H1 (cell line): ENCODE results near the gene TERB2. TPM values are rescaled to one million over a fixed set of nuclear protein-coding genes. Genes with fewer than 3 reads are reported as not detected.

Experiments
- CTCF ChIA-PET: fragments of 300-600 bp; sonication (Branson Sonifier 250); formaldehyde crosslinking; loops from one replicate; lab custom pipeline; 2021; ENCODE audit not compliant: partially characterized antibody; lab: Charles Lee
- POLR2A ChIA-PET: fragments of 300-600 bp; sonication (Branson Sonifier 250); formaldehyde crosslinking; loops from one replicate; lab custom pipeline; 2021; ENCODE audit warnings: inconsistent platforms; ENCODE audit not compliant: partially characterized antibody; lab: Charles Lee
- DNase-seq, 2 experiments: peaks; one replicate each; pipeline versions ENCODE4 v3.0.0 to v3.0.0-alpha.2; 2010 to 2022; ENCODE audit warnings: low spot score in 2 of 2, low read depth in 1 of 2, mixed read lengths in 1 of 2
- FAIRE-seq: peaks from 2 replicates; lab custom pipeline; 2011; peaks lifted over from hg19 to GRCh38; lab: Jason Lieb, UNC
- H2AFZ ChIP-seq: 2 replicates; pipeline ENCODE4 v1.8.1; 2012; ENCODE audit warnings: low read length, inconsistent platforms
- H2AK5ac ChIP-seq: 2 replicates; pipeline ENCODE4 v1.6.1; 2013; ENCODE audit warnings: low read depth, low read length
- H2BK120ac ChIP-seq: replicated peaks from 2 replicates; pipeline ENCODE3; 2013; ENCODE audit warnings: low read depth, low read length, inconsistent platforms
- H2BK12ac ChIP-seq: 2 replicates; pipeline ENCODE4 v1.6.1; 2013; ENCODE audit warnings: low read depth, low read length
- H2BK15ac ChIP-seq: 2 replicates; pipeline ENCODE4 v1.6.1; 2013; ENCODE audit warnings: low read length
- H2BK20ac ChIP-seq: 2 replicates; pipeline ENCODE4 v1.6.1; 2013; ENCODE audit warnings: low read length
- H2BK5ac ChIP-seq: 2 replicates; pipeline ENCODE4 v1.6.1; 2013; ENCODE audit warnings: low read depth, low read length
- H3K14ac ChIP-seq: 2 replicates; pipeline ENCODE4 v1.6.1; 2013; ENCODE audit warnings: inconsistent platforms; ENCODE audit not compliant: insufficient read length
- H3K18ac ChIP-seq: 2 replicates; pipeline ENCODE4 v1.6.1; 2013; ENCODE audit warnings: low read length; ENCODE audit errors: extremely low read depth
- H3K23ac ChIP-seq: 2 replicates; pipeline ENCODE4 v1.6.1; 2013; ENCODE audit warnings: inconsistent platforms; ENCODE audit not compliant: insufficient read length
- H3K23me2 ChIP-seq: 2 replicates; pipeline ENCODE4 v1.6.1; 2013; ENCODE audit warnings: low read depth, low read length
- H3K27ac ChIP-seq: 2 replicates; pipeline ENCODE4 v1.6.1; 2011; ENCODE audit warnings: low read depth, low read length, inconsistent platforms
- H3K27me3 ChIP-seq, 4 experiments: replicated peaks in 1 of 4; 1 replicate in 1 of 4; 2 replicates in 3 of 4; pipeline versions ENCODE4 v1.6.1 to v1.8.1; 2011 to 2013; ENCODE audit warnings: low read length in 3 of 4, mild to moderate bottlenecking in 3 of 4, inconsistent platforms in 2 of 4, mixed read lengths in 2 of 4, moderate library complexity in 1 of 4; ENCODE audit not compliant: control insufficient read depth in 3 of 4, insufficient read depth in 3 of 4; ENCODE audit errors: extremely low read depth in 1 of 4
- H3K36me3 ChIP-seq, 4 experiments: 2 replicates each; pipeline versions ENCODE4 v1.6.1 to v1.8.1; 2011 to 2013; ENCODE audit warnings: mild to moderate bottlenecking in 4 of 4, low read length in 3 of 4, moderate library complexity in 2 of 4, control low read depth in 1 of 4, inconsistent platforms in 1 of 4; ENCODE audit not compliant: insufficient read depth in 4 of 4, control insufficient read depth in 2 of 4
- H3K4ac ChIP-seq: replicated peaks from 2 replicates; pipeline ENCODE3; 2013; ENCODE audit warnings: low read length, low read depth, mixed read lengths, inconsistent platforms; ENCODE audit not compliant: insufficient read length
- H3K4me1 ChIP-seq, 4 experiments: replicated peaks in 1 of 4; 1 replicate in 1 of 4; 2 replicates in 3 of 4; pipeline versions ENCODE4 v1.6.1 to v1.8.1; 2011 to 2013; ENCODE audit warnings: low read length in 3 of 4, inconsistent platforms in 2 of 4, mixed read lengths in 1 of 4; ENCODE audit not compliant: insufficient read depth in 4 of 4, control insufficient read depth in 3 of 4
- H3K4me2 ChIP-seq, 2 experiments: 2 replicates each; pipeline versions ENCODE4 v1.6.1 to v1.8.1; 2011 to 2013; ENCODE audit warnings: low read depth in 2 of 2, low read length in 2 of 2, control low read depth in 1 of 2, inconsistent platforms in 1 of 2, mild to moderate bottlenecking in 1 of 2; ENCODE audit not compliant: insufficient read depth in 1 of 2
- H3K4me3 ChIP-seq, 4 experiments: fragments of 200-600, 300-600 bp in 1 of 4; sonication (generic), shearing (Covaris generic), sonication (Bioruptor Twin) in 1 of 4; 2 replicates each; pipeline versions ENCODE4 v1.5.1 to v1.8.1; 2011 to 2016; ENCODE audit warnings: low read length in 4 of 4, low read depth in 3 of 4, control low read depth in 2 of 4, inconsistent platforms in 2 of 4, mild to moderate bottlenecking in 2 of 4, mixed read lengths in 1 of 4, moderate library complexity in 1 of 4; ENCODE audit not compliant: insufficient read depth in 2 of 4; ENCODE audit errors: extremely low read depth in 1 of 4
- H3K56ac ChIP-seq: replicated peaks from 2 replicates; pipeline ENCODE3; 2013; ENCODE audit warnings: low read depth, mild to moderate bottlenecking, mixed read lengths, low read length, inconsistent platforms; ENCODE audit not compliant: insufficient read length
- H3K79me1 ChIP-seq: 2 replicates; pipeline ENCODE4 v1.6.1; 2013; ENCODE audit warnings: low read depth, low read length, control low read depth
- H3K79me2 ChIP-seq, 2 experiments: 2 replicates each; pipeline versions ENCODE4 v1.6.1 to v1.8.1; 2012 to 2013; ENCODE audit warnings: low read length in 2 of 2, mild to moderate bottlenecking in 2 of 2, inconsistent platforms in 1 of 2; ENCODE audit not compliant: insufficient read depth in 2 of 2, control insufficient read depth in 1 of 2
- H3K9ac ChIP-seq, 4 experiments: replicated peaks in 1 of 4; 1 replicate in 1 of 4; 2 replicates in 3 of 4; pipeline versions ENCODE4 v1.6.1 to v1.8.1; 2011 to 2013; ENCODE audit warnings: low read depth in 3 of 4, low read length in 3 of 4, control low read depth in 2 of 4, mild to moderate bottlenecking in 2 of 4, moderate library complexity in 2 of 4, inconsistent platforms in 1 of 4; ENCODE audit errors: extremely low read depth in 1 of 4
- H3K9me3 ChIP-seq, 2 experiments: 2 replicates each; pipeline versions ENCODE4 v1.6.1 to v1.8.1; 2012 to 2013; ENCODE audit warnings: mild to moderate bottlenecking in 2 of 2, moderate library complexity in 2 of 2, control low read depth in 1 of 2, inconsistent platforms in 1 of 2, low read depth in 1 of 2, low read length in 1 of 2, mixed read lengths in 1 of 2; ENCODE audit not compliant: insufficient read depth in 2 of 2
- H4K20me1 ChIP-seq, 2 experiments: replicated peaks in 1 of 2; 2 replicates each; pipeline versions ENCODE3 to v1.8.1; 2011 to 2013; ENCODE audit warnings: inconsistent platforms in 2 of 2, low read length in 2 of 2, mild to moderate bottlenecking in 1 of 2; ENCODE audit not compliant: insufficient read depth in 2 of 2, control insufficient read depth in 1 of 2
- H4K5ac ChIP-seq: 2 replicates; pipeline ENCODE4 v1.6.1; 2013; ENCODE audit warnings: low read length, low read depth, mixed read lengths, inconsistent platforms; ENCODE audit not compliant: insufficient read length
- H4K8ac ChIP-seq: 2 replicates; pipeline ENCODE4 v1.8.0; 2013; ENCODE audit warnings: mild to moderate bottlenecking, moderate library complexity, low read length, inconsistent platforms; ENCODE audit not compliant: insufficient read depth; ENCODE audit errors: extremely low read depth
- H4K91ac ChIP-seq: replicated peaks from 2 replicates; pipeline ENCODE3; 2013; ENCODE audit warnings: low read length, mixed read lengths, inconsistent platforms; ENCODE audit not compliant: insufficient read length
- BCL11A ChIP-seq, 2 experiments: IDR thresholded peaks; one replicate each; pipeline ENCODE4 v1.6.1; 2011; ENCODE audit warnings: low read depth in 2 of 2, low read length in 2 of 2, mild to moderate bottlenecking in 2 of 2
- CBX8 ChIP-seq: fragments of 300-800, 300-1000 bp; sonication (generic); IDR thresholded peaks from 2 replicates; pipeline ENCODE4 v1.7.1; 2016; ENCODE audit warnings: low read depth, low read length, borderline replicate concordance
- CTBP2 ChIP-seq: IDR thresholded peaks from 2 replicates; pipeline ENCODE4 v1.7.0; 2011; ENCODE audit warnings: borderline replicate concordance, mild to moderate bottlenecking, moderate library complexity, mixed read lengths, low read length; ENCODE audit not compliant: insufficient read depth, insufficient read length
- EP300 ChIP-seq, 2 experiments: IDR thresholded peaks; 1 replicate in 1 of 2; 2 replicates in 1 of 2; pipeline ENCODE4 v1.6.1; 2011 to 2012; ENCODE audit warnings: low read depth in 2 of 2, low read length in 2 of 2, mild to moderate bottlenecking in 2 of 2, borderline replicate concordance in 1 of 2, inconsistent platforms in 1 of 2, moderate library complexity in 1 of 2
- GABPA ChIP-seq: IDR thresholded peaks from 2 replicates; pipeline ENCODE4 v1.6.1; 2011; ENCODE audit warnings: mild to moderate bottlenecking, low read length, moderate library complexity, borderline replicate concordance; ENCODE audit not compliant: insufficient read depth
- KDM1A ChIP-seq: fragments of 200-600, 300-600 bp; sonication (generic); IDR thresholded peaks from 2 replicates; pipeline ENCODE4 v1.7.1; 2016; ENCODE audit warnings: mild to moderate bottlenecking, low read length, borderline replicate concordance
- KDM4A ChIP-seq: IDR thresholded peaks from one replicate; pipeline ENCODE4 v1.7.1; 2012; ENCODE audit warnings: low read depth, mild to moderate bottlenecking, moderate library complexity, low read length, inconsistent platforms; ENCODE audit not compliant: severe bottlenecking
- PHF8 ChIP-seq: fragments of 200-600 bp; sonication (generic); conservative IDR thresholded peaks from 2 replicates; pipeline ENCODE4 v1.7.1; 2012; ENCODE audit warnings: low read depth, mild to moderate bottlenecking, inconsistent platforms, low read length, moderate library complexity
- TBP ChIP-seq: IDR thresholded peaks from 2 replicates; pipeline ENCODE4 v1.6.1; 2011; ENCODE audit warnings: low read depth, low read length, improper control_type of control experiment
- WGBS, 2 experiments: shearing (Covaris generic) in 1 of 2; methylation state at CpG; one replicate each; pipeline versions ENCODE4 v1.1.6 to v1.1.7; 2013 to 2015; ENCODE audit warnings: low lambda C conversion rate in 2 of 2, mixed read lengths in 2 of 2, inconsistent platforms in 1 of 2, low coverage in 1 of 2, missing lambda C conversion rate in 1 of 2; ENCODE audit not compliant: insufficient replicate concordance in 2 of 2, insufficient coverage in 1 of 2, insufficient read length in 1 of 2; ENCODE audit errors: extremely low coverage in 1 of 2, missing lambda C conversion rate in 1 of 2; 5-methylcytosine and 5-hydroxymethylcytosine counted together
- polyA plus RNA-seq, 7 experiments: library from polyadenylated mRNA; depleted of rRNA in 3 of 7; stranded (reverse) in 5 of 7; unstranded in 2 of 7; fragments of >200 nt in 5 of 7; fragments of 200-250 nt in 2 of 7; gene quantifications; 1 replicate in 5 of 7; 2 replicates in 1 of 7; 4 replicates in 1 of 7; pipeline versions ENCODE4 v1.2.1 to v1.2.3, GENCODE V29; 2011 to 2013; ENCODE audit warnings: missing spikeins in 2 of 7, mixed read lengths in 2 of 7
- total RNA-seq: library from RNA; stranded (reverse); fragmentation: NEBNext Ultra II Directional; extraction: Animal tissue kit (Norgen Biotek cat#: 25700); gene quantifications from 2 replicates; pipeline ENCODE4 v1.2.1, GENCODE V29; 2021
- TF ChIP-seq, protein P1 (sequence below): IDR thresholded peaks from 2 replicates; pipeline ENCODE4 v1.6.1; 2012; ENCODE audit warnings: low read length, inconsistent platforms
- TF ChIP-seq, protein P2 (sequence below): IDR thresholded peaks from 2 replicates; pipeline ENCODE4 v1.6.1; 2012; ENCODE audit warnings: inconsistent platforms

The TERB2 gene
- total and polyA plus RNA-seq, 2 of the 8 experiments (the other 6 are each of a cell fraction or from before 2014, with no cell fraction given): not detected

DNA sequence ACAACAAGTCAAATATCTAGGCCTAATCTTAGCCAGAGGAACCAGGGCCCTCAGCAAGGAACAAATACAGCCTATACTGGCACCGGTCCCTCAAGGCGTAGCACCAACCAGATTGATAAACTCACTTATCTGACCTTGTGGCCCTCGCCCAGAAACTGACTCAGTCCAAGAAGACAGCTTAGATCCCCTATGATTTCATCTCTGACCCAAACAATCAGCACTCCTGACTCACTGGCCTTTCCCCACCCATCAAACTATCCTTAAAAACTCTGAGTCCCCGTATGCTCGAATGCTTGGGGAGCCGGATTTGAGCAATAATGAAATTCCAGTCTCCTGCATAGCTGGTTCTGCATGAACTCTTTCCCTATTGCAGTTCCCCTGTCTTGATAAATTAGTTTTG, 64.9 kb downstream of the TERB2 start:
- peaks cover 9% of the 10 kb centered on the region for H3K23me2 ChIP-seq
- 93% methylated on average over 6 of the region's 6 CpGs; no CpG with 5 or more reads in 1 of the 2 experiments for WGBS, 2 experiments
- H3K27ac ChIP-seq: no peak overlapping the region
- no peak overlapping the region for H3K4ac ChIP-seq
- no peak overlapping the region for H4K91ac ChIP-seq
- H2AFZ ChIP-seq: no peak overlapping the region
- H3K56ac ChIP-seq: no peak overlapping the region
- H4K20me1 ChIP-seq: peaks cover 0 to 1% of the 10 kb centered on the region in 2 experiments
- H4K5ac ChIP-seq: no peak overlapping the region
- H3K79me2 ChIP-seq: peaks cover 0 to 19% of the 10 kb centered on the region in 2 experiments; a peak in 2 of 4 replicates
- DNase-seq: no peak
- H3K14ac ChIP-seq: no peak overlapping the region
- no peak overlapping the region for H2BK12ac ChIP-seq
- H3K9ac ChIP-seq: no peak overlapping the region
- no peak overlapping the region for H2BK20ac ChIP-seq
- CTCF ChIA-PET: interaction anchor here (0.7 to 1.3 kb wide), 4 partner anchors 9 to 168 kb away, joined by 3 read pairs; no protein-coding TSS in a partner anchor
- no peak overlapping the region for H2BK5ac ChIP-seq
- no peak for FAIRE-seq
- peaks cover 4 to 10% (median 7%) of the 10 kb centered on the region in 4 experiments for H3K4me1 ChIP-seq
- H3K4me3 ChIP-seq: no peak overlapping the region
- no peak overlapping the region for H4K8ac ChIP-seq
- H3K9me3 ChIP-seq: peaks cover 2 to 7% of the 10 kb centered on the region in 2 experiments; a peak in 1 of 4 replicates
- POLR2A ChIA-PET: interaction anchor here (2.7 kb wide), 1 partner anchor 13 kb away, joined by 10 read pairs; no protein-coding TSS in a partner anchor
- no peaks in the 10 kb centered on the region for H3K36me3 ChIP-seq
- no peak overlapping the region for H2BK120ac ChIP-seq
- no peak overlapping the region for H3K18ac ChIP-seq
- no peak overlapping the region for H3K23ac ChIP-seq
- H2BK15ac ChIP-seq: no peak overlapping the region
- H3K4me2 ChIP-seq: no peak overlapping the region
- H2AK5ac ChIP-seq: no peak overlapping the region
- H3K79me1 ChIP-seq: 0 out of 2 replicates have a peak, but pooled peaks cover 3% of the 10 kb centered on the region
- no peaks in the 10 kb centered on the region; a peak in 1 of 7 replicates for H3K27me3 ChIP-seq
- TF ChIP-seq KDM1A (no peak), CBX8 (no peak), PHF8 (no peak), GABPA (no peak), KDM4A (no peak), TBP (no peak), EP300 (IDR thresholded peaks at IDR 0.05; ENCODE audit: borderline replicate concordance in 1 of 2, low read depth in 2 of 2, low read length in 2 of 2) (no peak), BCL11A (IDR thresholded peaks at IDR 0.05; ENCODE audit: low read depth in 2 of 2, low read length in 2 of 2) (no peak), CTBP2 (no peak)
- TF ChIP-seq, protein P1, sequence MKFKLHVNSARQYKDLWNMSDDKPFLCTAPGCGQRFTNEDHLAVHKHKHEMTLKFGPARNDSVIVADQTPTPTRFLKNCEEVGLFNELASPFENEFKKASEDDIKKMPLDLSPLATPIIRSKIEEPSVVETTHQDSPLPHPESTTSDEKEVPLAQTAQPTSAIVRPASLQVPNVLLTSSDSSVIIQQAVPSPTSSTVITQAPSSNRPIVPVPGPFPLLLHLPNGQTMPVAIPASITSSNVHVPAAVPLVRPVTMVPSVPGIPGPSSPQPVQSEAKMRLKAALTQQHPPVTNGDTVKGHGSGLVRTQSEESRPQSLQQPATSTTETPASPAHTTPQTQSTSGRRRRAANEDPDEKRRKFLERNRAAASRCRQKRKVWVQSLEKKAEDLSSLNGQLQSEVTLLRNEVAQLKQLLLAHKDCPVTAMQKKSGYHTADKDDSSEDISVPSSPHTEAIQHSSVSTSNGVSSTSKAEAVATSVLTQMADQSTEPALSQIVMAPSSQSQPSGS: no peak
- TF ChIP-seq, protein P2, sequence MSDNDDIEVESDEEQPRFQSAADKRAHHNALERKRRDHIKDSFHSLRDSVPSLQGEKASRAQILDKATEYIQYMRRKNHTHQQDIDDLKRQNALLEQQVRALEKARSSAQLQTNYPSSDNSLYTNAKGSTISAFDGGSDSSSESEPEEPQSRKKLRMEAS: no peak
